GM18502 (cell line): ENCODE measurements around the gene ABLIM2.
"Not testable (repeated sequence)": the region's sequence is repeated elsewhere in the genome, so short reads cannot be mapped to it uniquely, and the experiment has no call there.

Source experiments
- ATAC-seq: cut with Tn5 transposase; IDR thresholded peaks from one replicate; pipeline ENCODE4 v1.9.1; 2021; ENCODE audit warnings: mild to moderate bottlenecking; ENCODE audit not compliant: unreplicated experiment, poor library complexity

Gene ABLIM2

DNA sequence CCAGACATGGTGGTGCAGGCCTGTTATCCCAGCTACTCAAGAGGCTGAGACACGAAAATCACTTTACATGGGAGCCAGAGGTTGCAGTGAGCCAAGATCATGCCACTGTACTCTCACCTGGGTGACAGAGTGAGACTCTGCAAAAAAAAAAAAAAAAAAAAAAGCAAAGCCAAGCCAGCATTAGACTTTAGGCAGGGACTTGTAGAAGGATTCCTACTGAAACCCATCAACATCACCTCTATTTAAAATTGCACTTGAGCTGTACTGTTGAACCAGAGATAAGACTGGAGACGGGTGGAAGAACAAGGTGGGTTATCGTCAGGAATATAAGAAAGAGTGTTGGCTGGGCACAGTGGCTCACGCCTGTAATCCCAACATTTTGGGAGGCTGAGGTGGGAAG lies 203.2 kb downstream of the ABLIM2 start:
- no peak for ATAC-seq

- no peak for ATAC-seq
Measured at GRCh38 chr4:7952615-7953014, 206.0 kb downstream of the ABLIM2 start.

GRCh38 chr4:7950301-7951092 lies 208.1 kb downstream of the ABLIM2 start:
- ATAC-seq: no peak

DNA sequence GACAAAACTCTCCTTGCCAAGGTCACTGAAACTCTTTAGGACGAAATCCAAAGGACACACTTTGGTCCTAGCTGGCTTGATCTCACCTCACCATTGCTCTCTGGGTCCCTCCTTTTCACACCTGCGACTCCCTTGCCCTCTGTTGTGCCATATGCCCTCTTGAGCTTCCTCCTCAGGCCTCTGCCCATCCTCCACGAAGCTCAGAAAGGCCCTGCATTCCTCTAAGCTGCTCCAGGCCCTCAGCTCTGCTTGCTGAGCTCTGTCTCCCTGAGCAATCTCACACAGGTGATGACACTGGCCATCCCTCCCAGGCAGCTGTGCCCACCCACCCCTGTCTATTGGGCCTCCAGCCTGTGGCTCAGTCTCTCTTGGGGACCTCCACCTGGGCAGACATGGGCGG lies 208.9 kb downstream of the ABLIM2 start:
- no peak for ATAC-seq

DNA sequence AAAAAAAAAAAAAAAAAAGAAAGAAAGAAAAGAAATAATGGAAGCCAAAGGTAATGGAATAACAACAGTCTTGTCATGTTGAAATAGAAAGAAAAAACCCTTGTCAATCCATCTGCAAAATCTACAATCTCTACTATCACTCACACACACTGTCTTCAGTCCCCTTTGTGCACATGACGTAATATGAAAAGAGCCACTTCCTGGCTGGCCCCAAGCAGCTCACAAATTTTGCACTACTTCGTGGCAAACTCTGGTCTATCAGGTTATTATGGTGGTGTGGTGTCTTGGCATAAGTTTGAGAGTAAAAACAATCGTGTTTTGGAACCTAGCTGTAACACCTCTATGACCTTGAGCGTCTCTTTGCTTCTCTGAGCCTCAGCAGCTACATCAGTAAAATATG lies 210.7 kb downstream of the ABLIM2 start:
- ATAC-seq: no peak

DNA sequence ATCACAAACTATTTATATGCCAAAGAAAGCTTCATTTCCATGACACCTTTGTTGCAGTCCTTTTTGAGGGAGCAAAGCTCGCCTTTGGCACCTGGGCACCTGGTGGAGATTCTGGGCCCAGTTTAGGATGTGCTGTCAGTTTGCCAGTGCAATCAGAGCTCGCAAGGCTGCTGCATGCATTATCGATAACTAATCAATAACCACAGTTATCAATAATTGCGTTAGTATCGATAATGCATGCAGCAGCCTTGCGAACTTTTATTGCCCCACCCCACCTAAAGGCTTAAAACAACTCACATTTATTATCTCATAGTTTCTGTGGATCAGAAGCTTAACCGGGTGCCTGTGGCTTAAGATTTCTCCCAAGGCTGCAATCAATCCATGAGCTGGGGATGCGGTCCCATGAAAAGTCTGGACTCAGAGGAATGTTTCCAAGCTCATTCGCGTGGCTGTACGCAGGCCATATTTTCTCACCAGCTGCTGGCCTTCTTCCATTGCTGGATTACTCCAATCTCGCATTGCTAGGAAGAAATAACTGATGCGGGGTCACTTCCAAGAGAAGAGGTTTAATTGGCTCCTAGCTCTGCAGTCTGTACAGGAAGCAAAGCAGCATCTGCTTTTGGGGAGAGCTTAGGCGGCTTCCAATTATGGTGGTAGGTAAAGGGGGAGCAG lies 212.8 kb downstream of the ABLIM2 start:
- no peak for ATAC-seq

DNA sequence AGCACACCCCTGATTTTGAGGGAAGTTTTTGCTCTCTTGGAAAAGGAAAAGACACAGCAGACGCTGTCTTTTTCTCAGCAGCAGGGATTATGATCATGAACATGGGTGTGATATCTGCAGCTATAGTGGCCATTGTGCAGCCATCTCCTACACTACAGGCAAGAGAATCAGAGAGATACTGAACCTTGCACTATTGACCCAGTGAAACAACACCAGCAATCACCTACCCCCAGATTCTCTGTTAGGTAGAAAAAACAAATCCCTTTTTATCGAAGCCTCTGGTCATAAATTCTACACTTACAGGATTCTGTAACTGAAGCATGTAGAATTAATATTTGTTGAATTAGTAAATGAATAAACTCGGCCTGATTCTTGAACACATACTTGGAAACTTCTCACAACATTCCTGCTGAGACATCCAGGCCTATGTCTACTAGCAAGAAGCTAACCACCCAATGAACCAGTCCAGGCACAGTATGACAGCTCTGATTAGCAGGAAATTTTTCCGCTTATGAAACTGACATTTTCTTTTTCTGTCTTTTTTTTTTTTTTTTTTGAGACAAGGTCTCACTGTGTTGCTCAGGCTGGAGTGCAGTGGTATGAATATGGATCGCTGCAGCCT lies 213.9 kb downstream of the ABLIM2 start:
- ATAC-seq: no peak

DNA sequence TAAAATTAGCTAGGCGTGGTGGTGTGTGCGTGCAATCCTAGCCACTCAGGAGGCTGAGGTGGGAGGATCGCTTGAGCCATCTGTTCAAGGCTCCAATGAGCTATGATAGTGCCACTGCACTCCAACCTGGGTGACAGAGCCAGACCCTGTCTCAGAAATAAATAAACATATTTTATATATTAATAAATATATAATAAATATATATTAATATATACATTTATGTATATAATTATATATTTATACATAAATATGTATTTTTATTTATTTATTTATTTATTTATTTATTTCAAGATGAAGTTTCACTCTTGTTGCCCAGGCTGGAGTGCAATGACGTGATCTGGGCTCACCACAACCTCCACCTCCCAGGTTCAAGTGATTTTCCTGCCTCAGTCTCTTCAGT lies 214.9 kb downstream of the ABLIM2 start:
- not testable (repeated sequence) for ATAC-seq

GRCh38 chr4:7943211-7943610 lies 215.4 kb downstream of the ABLIM2 start:
- ATAC-seq: no peak

GRCh38 chr4:7941965-7942496 lies 216.6 kb downstream of the ABLIM2 start:
- ATAC-seq: no peak

DNA sequence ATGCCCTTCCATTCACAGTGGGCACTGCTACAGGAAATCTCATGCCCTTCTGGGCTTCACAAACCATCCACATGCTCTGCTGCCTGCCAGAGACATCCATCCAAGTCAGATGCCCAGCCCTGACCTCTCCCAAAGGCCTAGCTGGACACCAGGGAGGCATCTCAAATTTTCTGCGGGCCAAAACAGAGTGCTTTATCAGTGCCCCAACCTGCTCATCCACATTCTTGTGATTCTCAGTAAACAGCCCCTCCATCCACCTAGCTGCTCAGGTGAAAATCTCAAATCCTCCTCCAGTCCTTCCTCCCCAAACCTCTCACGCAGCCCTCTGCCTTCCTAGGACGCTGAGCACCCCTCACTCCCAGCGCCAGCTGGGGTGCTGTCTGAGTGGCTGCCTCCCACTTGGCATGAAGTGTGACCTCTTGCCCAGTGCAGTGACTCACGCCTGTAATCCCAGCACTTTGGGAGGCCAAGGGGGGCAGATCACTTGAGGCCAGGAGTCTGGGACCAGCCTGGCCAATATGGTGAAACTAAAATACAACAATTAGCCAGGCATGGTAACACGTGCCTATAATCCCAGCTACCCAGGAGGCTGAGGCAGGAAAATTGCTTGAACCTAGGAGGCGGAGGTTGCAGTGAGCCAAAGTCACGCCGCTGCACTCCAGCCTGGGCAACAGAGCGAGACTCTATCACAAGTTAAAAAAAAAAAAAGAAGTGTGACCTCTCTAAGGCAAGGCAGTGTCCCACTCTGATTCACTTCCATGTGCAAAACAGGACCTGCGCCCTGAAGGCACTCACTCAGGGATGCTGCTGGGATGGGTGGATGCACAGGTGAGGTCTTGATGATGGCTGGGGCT lies 217.3 kb downstream of the ABLIM2 start:
- ATAC-seq: no peak

DNA sequence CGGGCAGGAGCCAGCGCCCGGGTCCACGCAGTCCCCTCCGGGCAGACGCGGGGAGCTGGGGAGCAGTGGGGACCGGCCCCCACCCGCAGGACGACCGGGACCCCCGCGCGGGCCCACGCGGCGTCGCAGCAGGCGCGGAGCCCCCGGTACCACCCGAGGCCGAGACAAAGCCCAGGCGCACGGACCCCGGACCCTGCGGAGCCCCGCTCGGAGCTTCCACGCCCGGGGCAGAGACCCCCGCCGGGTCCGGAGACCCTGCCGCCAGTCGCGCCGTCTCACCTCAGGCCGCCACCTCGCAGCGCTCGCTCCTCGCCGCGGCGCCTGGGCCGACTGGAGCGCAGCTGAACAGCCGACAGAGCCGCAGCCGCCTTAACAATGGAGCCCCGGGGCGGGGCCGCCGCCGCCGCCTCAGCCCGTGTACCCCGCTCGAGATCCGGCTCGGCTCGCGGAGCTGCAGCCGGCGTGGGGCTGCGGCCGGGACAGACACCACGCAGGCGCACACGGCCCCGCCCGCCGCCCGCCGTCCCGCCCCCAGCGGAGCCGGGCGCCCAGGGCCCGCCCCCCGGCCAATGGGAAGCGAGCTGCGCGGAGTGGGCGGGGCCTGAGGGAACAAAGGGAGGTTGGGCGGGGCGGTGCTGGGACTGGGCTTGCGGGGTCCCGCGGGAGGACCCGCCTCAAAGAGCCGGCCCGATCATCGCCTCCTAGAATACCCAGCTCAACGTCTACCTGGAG lies 219.1 kb downstream of the ABLIM2 start, which contains the start of gene AFAP1:
TSS of gene AFAP1 (minus strand) at position 485 of the 732 bp plus-strand sequence. CDS start 67,783 bp downstream, outside the sequence.
- ATAC-seq: peak; percentile 95

- ATAC-seq: no peak
Measured at GRCh38 chr4:7938609-7939376, 219.8 kb downstream of the ABLIM2 start.

DNA sequence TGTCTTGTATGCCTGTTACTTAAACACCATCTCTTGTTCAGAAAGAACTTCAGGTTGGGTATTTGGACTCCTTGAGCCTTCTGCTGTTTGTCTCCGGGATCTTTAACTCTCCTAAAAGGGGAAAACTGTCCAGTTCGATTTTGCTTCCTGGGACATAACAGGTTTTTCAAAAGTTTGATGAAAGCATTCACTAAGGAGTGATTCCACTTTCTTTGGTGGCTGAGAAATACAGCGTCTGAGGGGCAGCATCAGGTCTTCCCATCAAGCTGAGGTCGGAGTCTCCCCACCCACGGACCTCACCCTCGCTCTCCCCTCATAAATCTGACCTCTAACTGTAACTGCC lies 220.4 kb downstream of the ABLIM2 start:
- no peak for ATAC-seq

DNA sequence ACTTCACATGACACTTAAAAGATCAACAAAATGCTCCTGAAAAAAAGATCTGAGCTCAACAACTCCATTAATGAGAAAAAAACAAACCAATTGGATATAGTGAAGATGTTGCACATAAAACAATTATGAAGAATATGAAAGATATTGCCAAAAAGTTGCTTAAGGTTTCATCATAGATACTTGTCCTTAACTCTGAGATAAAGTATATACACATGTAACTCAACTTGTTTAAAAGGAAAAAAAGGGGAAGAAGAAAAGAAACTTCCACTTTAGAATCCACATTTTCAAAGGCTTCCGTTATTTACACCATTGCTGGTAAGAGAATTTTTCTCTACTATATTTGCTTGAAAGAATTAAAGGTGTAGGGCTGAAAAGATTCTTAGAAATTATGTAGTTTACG lies 221.6 kb downstream of the ABLIM2 start:
- ATAC-seq: no peak

- ATAC-seq: no peak
Measured at GRCh38 chr4:7933651-7934510, 224.7 kb downstream of the ABLIM2 start.

DNA sequence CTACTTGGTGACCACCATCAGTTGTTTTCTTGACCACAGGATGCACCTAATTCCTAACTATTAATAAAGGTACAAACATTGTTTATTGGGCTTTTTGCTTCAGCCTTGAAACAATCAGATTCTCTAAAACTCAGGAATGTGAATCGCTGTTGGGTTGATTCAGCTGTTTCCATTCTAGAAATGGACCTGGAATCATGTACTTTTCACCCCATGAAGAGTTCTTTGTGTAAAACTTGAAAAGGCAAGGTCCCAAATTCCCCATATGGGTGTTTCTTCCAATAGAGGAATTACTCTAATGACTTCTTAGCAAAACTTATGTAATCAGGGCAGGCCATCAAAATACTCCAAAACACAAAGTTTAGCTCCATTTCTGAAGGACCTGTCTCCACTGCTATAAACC lies 226.3 kb downstream of the ABLIM2 start:
- ATAC-seq: no peak
